ENCODE data around the gene KCNIP3.

Gene KCNIP3

DNA sequence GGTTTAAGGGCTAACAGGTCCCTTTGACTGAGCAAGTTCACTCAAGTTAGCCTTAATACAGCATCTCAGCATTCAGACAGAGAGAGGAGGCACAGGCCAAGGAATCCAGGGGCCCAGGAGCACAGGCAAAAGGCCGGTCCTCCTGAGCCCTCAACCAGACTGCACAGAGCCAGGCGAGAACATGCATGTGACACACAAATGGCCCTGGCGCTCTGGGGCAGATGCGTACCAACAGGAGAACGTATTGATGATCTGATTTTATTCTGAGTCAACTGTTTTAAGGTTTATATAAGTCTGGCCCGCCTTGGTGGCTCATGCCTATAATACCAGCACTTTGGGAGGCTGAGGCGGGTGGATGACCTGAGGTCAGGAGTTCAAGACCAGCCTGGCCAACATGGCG, 34.9 kb downstream of the KCNIP3 start:
- no peak overlapping the region for H3K23ac ChIP-seq (ENCODE audit: low read length in 2 of 2)
- H3K9me3 ChIP-seq (ENCODE audit: control insufficient read depth, low read length), result no peaks in the 10 kb centered on the region
- no peak overlapping the region for H3K4me3 ChIP-seq (ENCODE audit: insufficient read depth in 1 of 2, low read depth in 1 of 2, low read length in 2 of 2)
- H4K8ac ChIP-seq (ENCODE audit: low read length), result no peak overlapping the region
- H3K27ac ChIP-seq (ENCODE audit: low read length, poor library complexity, severe bottlenecking), result no peak overlapping the region
- 88% methylated on average over 8 of the region's 8 CpGs for WGBS
- H3K4ac ChIP-seq (ENCODE audit: low read depth in 1 of 2, low read length in 2 of 2), result no peak overlapping the region
- no peak overlapping the region for H3K14ac ChIP-seq (ENCODE audit: low read length in 2 of 2)
- H3K4me1 ChIP-seq (ENCODE audit: control insufficient read depth, insufficient read depth, low read depth, low read length), result peaks cover 50% of the 10 kb centered on the region
- no peak for DNase-seq
- H3K18ac ChIP-seq (ENCODE audit: low read depth in 1 of 2, low read length in 2 of 2), result no peak overlapping the region
- H2BK5ac ChIP-seq (ENCODE audit: low read depth, low read length, poor library complexity, severe bottlenecking), result no peak overlapping the region
- H3K4me2 ChIP-seq (ENCODE audit: low read length, poor library complexity, severe bottlenecking), result no peak overlapping the region
- no peak overlapping the region for H3K9ac ChIP-seq (ENCODE audit: low read length)
- no peak overlapping the region for H2BK120ac ChIP-seq (ENCODE audit: low read depth, low read length)
- H3K36me3 ChIP-seq (ENCODE audit: control insufficient read depth in 1 of 2, insufficient read depth in 2 of 2, low read depth in 1 of 2, low read length in 2 of 2), result no peaks in the 10 kb centered on the region
- H2BK12ac ChIP-seq (ENCODE audit: low read length in 2 of 2), result no peak overlapping the region
- peak overlapping the region; percentile 21 for H2AK5ac ChIP-seq (ENCODE audit: low read length, severe bottlenecking)
- H3K79me1 ChIP-seq (replicated peaks; ENCODE audit: low read length, poor library complexity, severe bottlenecking), result no peaks in the 10 kb centered on the region
- peaks cover 0 to 30% of the 10 kb centered on the region in 2 experiments for H3K27me3 ChIP-seq (ENCODE audit: control insufficient read depth in 1 of 2, insufficient read depth in 1 of 2, low read length in 2 of 2)
- no peak overlapping the region for H2AFZ ChIP-seq (ENCODE audit: low read depth, low read length)
- no peak overlapping the region for H4K91ac ChIP-seq (ENCODE audit: low read length)
- H2BK15ac ChIP-seq (ENCODE audit: low read depth, poor library complexity, severe bottlenecking), result no peak overlapping the region

DNA sequence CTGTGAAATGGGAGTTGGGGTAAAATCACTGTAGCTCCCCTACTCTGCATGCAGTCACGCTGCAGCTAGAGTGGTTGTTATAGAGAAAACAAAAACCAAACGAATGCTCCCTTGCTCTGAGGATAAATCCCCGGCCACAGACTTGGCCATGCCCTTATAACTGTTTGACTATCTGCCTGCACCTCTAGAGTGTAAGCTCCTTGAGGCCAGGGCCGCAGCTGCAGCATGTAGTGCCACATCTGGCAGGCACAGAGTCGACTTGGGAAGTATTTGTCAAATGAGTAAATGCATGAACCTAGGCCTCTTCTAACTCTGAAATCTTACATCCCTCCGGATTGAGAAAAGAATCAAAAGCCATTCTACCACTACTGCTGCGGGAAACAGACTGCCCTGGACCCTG, 35.9 kb downstream of the KCNIP3 start:
- Histone ChIP-seq H3K27me3 (ENCODE audit: control insufficient read depth in 1 of 2, insufficient read depth in 1 of 2, low read length in 2 of 2) (peaks cover 0 to 30% of the 10 kb centered on the region in 2 experiments), H4K91ac (ENCODE audit: low read length) (no peak overlapping the region), H3K9ac (ENCODE audit: low read length) (no peak overlapping the region), H2BK120ac (ENCODE audit: low read depth, low read length) (no peak overlapping the region), H2BK12ac (ENCODE audit: low read length in 2 of 2) (no peak overlapping the region), H3K14ac (ENCODE audit: low read length in 2 of 2) (no peak overlapping the region), H3K79me1 (replicated peaks; ENCODE audit: low read length, poor library complexity, severe bottlenecking) (no peaks in the 10 kb centered on the region), H3K4me2 (ENCODE audit: low read length, poor library complexity, severe bottlenecking) (no peak overlapping the region), H2BK15ac (ENCODE audit: low read depth, poor library complexity, severe bottlenecking) (no peak overlapping the region), H3K4me1 (ENCODE audit: control insufficient read depth, insufficient read depth, low read depth, low read length) (peaks cover 41% of the 10 kb centered on the region), H3K4ac (ENCODE audit: low read depth in 1 of 2, low read length in 2 of 2) (no peak overlapping the region), H3K27ac (ENCODE audit: low read length, poor library complexity, severe bottlenecking) (peak overlapping the region; percentile 56), H3K9me3 (ENCODE audit: control insufficient read depth, low read length) (no peaks in the 10 kb centered on the region), H3K18ac (ENCODE audit: low read depth in 1 of 2, low read length in 2 of 2) (no peak overlapping the region), H2AK5ac (ENCODE audit: low read length, severe bottlenecking) (peak overlapping the region; percentile 7), H2AFZ (ENCODE audit: low read depth, low read length) (no peak overlapping the region), H3K23ac (ENCODE audit: low read length in 2 of 2) (no peak overlapping the region), H2BK5ac (ENCODE audit: low read depth, low read length, poor library complexity, severe bottlenecking) (no peak overlapping the region), H3K36me3 (ENCODE audit: control insufficient read depth in 1 of 2, insufficient read depth in 2 of 2, low read depth in 1 of 2, low read length in 2 of 2) (no peaks in the 10 kb centered on the region), H3K4me3 (ENCODE audit: insufficient read depth in 1 of 2, low read depth in 1 of 2, low read length in 2 of 2) (no peak overlapping the region), H4K8ac (ENCODE audit: low read length) (no peak overlapping the region)
- DNase-seq, result no peak
- WGBS, result 60% methylated on average over 6 of the region's 7 CpGs

DNA sequence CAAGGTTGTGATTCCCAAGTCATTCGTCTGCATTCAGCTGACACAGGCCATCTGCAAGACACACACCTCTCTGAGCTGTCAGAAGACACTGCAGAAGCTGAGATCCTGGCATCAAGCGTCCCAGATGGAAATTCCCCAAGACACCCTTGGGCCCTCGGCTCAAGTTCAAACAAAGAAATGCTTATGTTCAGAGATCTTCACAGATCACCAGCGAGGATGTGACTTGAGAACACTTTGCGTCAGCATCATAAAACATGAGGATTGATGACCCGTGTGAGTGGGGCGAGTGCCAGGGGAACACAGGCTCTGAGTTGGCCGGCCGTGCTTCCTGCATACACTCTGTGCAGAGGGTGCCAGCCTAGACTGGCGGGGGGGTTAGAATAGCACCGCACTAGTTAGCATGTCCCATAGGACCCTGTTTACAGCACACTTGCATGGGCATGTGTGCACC, 36.8 kb downstream of the KCNIP3 start:
- Histone ChIP-seq H2BK120ac (ENCODE audit: low read depth, low read length) (no peak overlapping the region), H4K91ac (ENCODE audit: low read length) (no peak overlapping the region), H3K4me1 (ENCODE audit: control insufficient read depth, insufficient read depth, low read depth, low read length) (peaks cover 33% of the 10 kb centered on the region), H2BK12ac (ENCODE audit: low read length in 2 of 2) (no peak overlapping the region), H3K36me3 (ENCODE audit: control insufficient read depth in 1 of 2, insufficient read depth in 2 of 2, low read depth in 1 of 2, low read length in 2 of 2) (no peaks in the 10 kb centered on the region), H3K18ac (ENCODE audit: low read depth in 1 of 2, low read length in 2 of 2) (no peak overlapping the region), H3K23ac (ENCODE audit: low read length in 2 of 2) (no peak overlapping the region), H3K79me1 (replicated peaks; ENCODE audit: low read length, poor library complexity, severe bottlenecking) (no peaks in the 10 kb centered on the region), H3K4ac (ENCODE audit: low read depth in 1 of 2, low read length in 2 of 2) (no peak overlapping the region), H4K8ac (ENCODE audit: low read length) (no peak overlapping the region), H3K4me2 (ENCODE audit: low read length, poor library complexity, severe bottlenecking) (no peak overlapping the region), H3K9me3 (ENCODE audit: control insufficient read depth, low read length) (no peaks in the 10 kb centered on the region), H2BK15ac (ENCODE audit: low read depth, poor library complexity, severe bottlenecking) (no peak overlapping the region), H3K27ac (ENCODE audit: low read length, poor library complexity, severe bottlenecking) (peak overlapping the region; percentile 68), H3K27me3 (ENCODE audit: control insufficient read depth in 1 of 2, insufficient read depth in 1 of 2, low read length in 2 of 2) (peaks cover 0 to 38% of the 10 kb centered on the region in 2 experiments), H3K4me3 (ENCODE audit: insufficient read depth in 1 of 2, low read depth in 1 of 2, low read length in 2 of 2) (no peak overlapping the region), H2AK5ac (ENCODE audit: low read length, severe bottlenecking) (no peak overlapping the region), H3K9ac (ENCODE audit: low read length) (no peak overlapping the region), H2AFZ (ENCODE audit: low read depth, low read length) (no peak overlapping the region), H2BK5ac (ENCODE audit: low read depth, low read length, poor library complexity, severe bottlenecking) (peak overlapping the region; percentile 53), H3K14ac (ENCODE audit: low read length in 2 of 2) (no peak overlapping the region)
- 82% methylated on average over 11 of the region's 11 CpGs for WGBS
- DNase-seq, result no peak

- Histone ChIP-seq H3K4me3 (ENCODE audit: insufficient read depth in 1 of 2, low read depth in 1 of 2, low read length in 2 of 2) (no peak overlapping the region), H4K91ac (ENCODE audit: low read length) (no peak overlapping the region), H3K36me3 (ENCODE audit: control insufficient read depth in 1 of 2, insufficient read depth in 2 of 2, low read depth in 1 of 2, low read length in 2 of 2) (no peaks in the 10 kb centered on the region), H4K8ac (ENCODE audit: low read length) (no peak overlapping the region), H2BK15ac (ENCODE audit: low read depth, poor library complexity, severe bottlenecking) (no peak overlapping the region), H3K79me1 (replicated peaks; ENCODE audit: low read length, poor library complexity, severe bottlenecking) (no peaks in the 10 kb centered on the region), H3K4ac (ENCODE audit: low read depth in 1 of 2, low read length in 2 of 2) (no peak overlapping the region), H2BK12ac (ENCODE audit: low read length in 2 of 2) (no peak overlapping the region), H3K27ac (ENCODE audit: low read length, poor library complexity, severe bottlenecking) (peak overlapping the region; percentile 68), H3K9me3 (ENCODE audit: control insufficient read depth, low read length) (no peaks in the 10 kb centered on the region), H3K4me1 (ENCODE audit: control insufficient read depth, insufficient read depth, low read depth, low read length) (peaks cover 22% of the 10 kb centered on the region), H2BK5ac (ENCODE audit: low read depth, low read length, poor library complexity, severe bottlenecking) (no peak overlapping the region), H3K27me3 (ENCODE audit: control insufficient read depth in 1 of 2, insufficient read depth in 1 of 2, low read length in 2 of 2) (peaks cover 0 to 39% of the 10 kb centered on the region in 2 experiments), H3K18ac (ENCODE audit: low read depth in 1 of 2, low read length in 2 of 2) (no peak overlapping the region), H3K23ac (ENCODE audit: low read length in 2 of 2) (no peak overlapping the region), H2BK120ac (ENCODE audit: low read depth, low read length) (no peak overlapping the region), H3K9ac (ENCODE audit: low read length) (no peak overlapping the region), H3K14ac (ENCODE audit: low read length in 2 of 2) (no peak overlapping the region), H2AFZ (ENCODE audit: low read depth, low read length) (no peak overlapping the region), H2AK5ac (ENCODE audit: low read length, severe bottlenecking) (peak overlapping the region; percentile 50), H3K4me2 (ENCODE audit: low read length, poor library complexity, severe bottlenecking) (no peak overlapping the region)
- WGBS, result 88% methylated on average over 1 of the region's 1 CpG
- no peak for DNase-seq
These were observed 37.9 kb downstream of the KCNIP3 start for GRCh38 chr2:95334916-95335641.
